Panc1 (cell line): ENCODE data around the gene KCNK10. TPM values are rescaled to one million over a fixed set of nuclear protein-coding genes. Genes with fewer than 3 reads are reported as not detected.

ENCODE experiments used
- ATAC-seq: fragments of 200-7000 bp; cut with Tn5 transposase; 2 replicates; pipeline ENCODE4 v1.9.1; 2020; ENCODE audit warnings: mild to moderate bottlenecking, moderate library complexity
- BruUV-seq: library from RNA; stranded (reverse); fragments of 400-500 nt; replicated peaks from 2 replicates; lab custom pipeline; 2021; lab: Mats Ljungman, UMichigan
- CTCF ChIA-PET: fragments of 300-600 bp; sonication (Branson Sonifier 250); formaldehyde crosslinking; loops from one replicate; lab custom pipeline; 2022; ENCODE audit warnings: antibody characterized with exemption; lab: Charles Lee
- POLR2A ChIA-PET: fragments of 300-600 bp; sonication (Branson Sonifier 250); formaldehyde crosslinking; loops from one replicate; lab custom pipeline; 2022; ENCODE audit warnings: antibody characterized with exemption; lab: Charles Lee
- DNase-seq: peaks from one replicate; pipeline ENCODE4 v3.0.0-alpha.2; 2010; ENCODE audit warnings: low read depth, low spot score
- H3K27ac ChIP-seq: 2 replicates; pipeline ENCODE4 v1.5.1; 2011; ENCODE audit warnings: mild to moderate bottlenecking, low read length, inconsistent platforms
- H3K27me3 ChIP-seq: fragments of 200-500 bp; sonication (Bioruptor generic); 2 replicates; pipeline ENCODE4 v1.6.0; 2014; ENCODE audit warnings: low read length, inconsistent platforms; ENCODE audit not compliant: control insufficient read depth, insufficient read depth
- H3K36me3 ChIP-seq: fragments of 200-500 bp; sonication (Bioruptor generic); 2 replicates; pipeline ENCODE4 v1.5.1; 2014; ENCODE audit warnings: inconsistent platforms, mild to moderate bottlenecking, low read length, moderate library complexity; ENCODE audit not compliant: control insufficient read depth, insufficient read depth
- H3K4me1 ChIP-seq: 2 replicates; pipeline ENCODE4 v1.5.1; 2011; ENCODE audit warnings: inconsistent platforms, mild to moderate bottlenecking, low read length, moderate library complexity; ENCODE audit not compliant: control insufficient read depth, insufficient read depth
- H3K4me3 ChIP-seq, 2 experiments: 2 replicates each; pipeline ENCODE4 v1.5.1; 2011 to 2012; ENCODE audit warnings: low read depth in 2 of 2, low read length in 2 of 2, mild to moderate bottlenecking in 2 of 2, inconsistent platforms in 1 of 2, moderate library complexity in 1 of 2
- H3K9me3 ChIP-seq: fragments of 200-500 bp; sonication (Bioruptor generic); 2 replicates; pipeline ENCODE4 v1.5.1; 2014; ENCODE audit warnings: low read depth, mild to moderate bottlenecking, inconsistent platforms, low read length, moderate library complexity; ENCODE audit not compliant: control insufficient read depth, insufficient read depth
- CTCF ChIP-seq: fragments of 450-650 bp; IDR thresholded peaks from 2 replicates; pipeline ENCODE4 v1.5.1; 2017; ENCODE audit warnings: mild to moderate bottlenecking
- POLR2AphosphoS5 ChIP-seq: IDR thresholded peaks from 2 replicates; pipeline ENCODE4 v1.6.1; 2012; ENCODE audit warnings: mild to moderate bottlenecking, low read depth, low read length, moderate library complexity
- REST ChIP-seq, 2 experiments: IDR thresholded peaks; 2 replicates each; pipeline ENCODE4 v1.6.1; 2011 to 2012; ENCODE audit warnings: low read depth in 2 of 2, control low read depth in 1 of 2, low read length in 1 of 2, mild to moderate bottlenecking in 1 of 2, moderate library complexity in 1 of 2; ENCODE audit not compliant: insufficient read depth in 1 of 2
- SIN3A ChIP-seq: IDR thresholded peaks from 2 replicates; pipeline ENCODE4 v1.6.1; 2012; ENCODE audit warnings: low read depth, mild to moderate bottlenecking, low read length, moderate library complexity, borderline replicate concordance; ENCODE audit not compliant: insufficient read depth
- TCF7L2 ChIP-seq: IDR thresholded peaks from 2 replicates; pipeline ENCODE4 v1.6.1; 2011; ENCODE audit warnings: mild to moderate bottlenecking, low read depth, low read length, inconsistent platforms
- in situ Hi-C: cut with HindIII; loops from 2 replicates; pipeline ENCODE4 v1.10.0; 2016; ENCODE audit warnings: low sequenced_read_pairs, low pct_unique_long_range_greater_than_20kb
- intact Hi-C: fragments of 100-400 bp; cut with micrococcal nuclease; formaldehyde crosslinking; loops from one replicate; pipeline ENCODE4 v1.10.0; 2022; ENCODE audit not compliant: unreplicated experiment
- total RNA-seq: library from RNA; stranded (reverse); gene quantifications from one replicate; pipeline ENCODE4 v1.2.1, GENCODE V29; 2021; ENCODE audit not compliant: unreplicated experiment

Gene KCNK10
- total RNA-seq, 1 experiment from 2014 or later = 0.28 TPM

GRCh38 chr14:88199882-88200281 lies 123.2 kb downstream of the KCNK10 start:
- Histone ChIP-seq H3K27ac (no peak overlapping the region), H3K4me1 (no peaks in the 10 kb centered on the region), H3K27me3 (no peaks in the 10 kb centered on the region), H3K9me3 (no peaks in the 10 kb centered on the region), H3K36me3 (no peaks in the 10 kb centered on the region), H3K4me3 (no peak overlapping the region)
- in situ Hi-C loops = no loop called here
- intact Hi-C loops = no loop called here
- TF ChIP-seq SIN3A (no peak), REST (IDR thresholded peaks at IDR 0.05; ENCODE audit: insufficient read depth in 1 of 2, low read depth in 2 of 2, low read length in 1 of 2) (no peak), TCF7L2 (no peak), POLR2AphosphoS5 (no peak), CTCF (no peak)
- BruUV-seq = no TSS peak
- ATAC-seq = no peak
- CTCF ChIA-PET = no interaction called here
- POLR2A ChIA-PET = no interaction called here
- DNase-seq = no peak

GRCh38 chr14:88198446-88198845 lies 124.6 kb downstream of the KCNK10 start:
- intact Hi-C loops (no loop called here), in situ Hi-C loops (no loop called here)
- Histone ChIP-seq H3K4me1 (no peaks in the 10 kb centered on the region), H3K27ac (no peak overlapping the region), H3K4me3 (no peak overlapping the region), H3K36me3 (no peaks in the 10 kb centered on the region), H3K27me3 (peaks cover 4% of the 10 kb centered on the region; the same call in 1 of the 2 replicates), H3K9me3 (no peaks in the 10 kb centered on the region)
- no TSS peak for BruUV-seq
- no peak for ATAC-seq
- POLR2A ChIA-PET = no interaction called here
- no peak for TF ChIP-seq TCF7L2
- CTCF ChIA-PET = no interaction called here
- DNase-seq = no peak

GRCh38 chr14:88196925-88197324 lies 126.1 kb downstream of the KCNK10 start:
- peaks cover 6% of the 10 kb centered on the region; the same call in 1 of the 2 replicates for H3K27me3 ChIP-seq
- no peak for TF ChIP-seq CTCF
- TF ChIP-seq TCF7L2 = no peak
- no peak for TF ChIP-seq REST (IDR thresholded peaks at IDR 0.05; ENCODE audit: insufficient read depth in 1 of 2, low read depth in 2 of 2, low read length in 1 of 2)
- TF ChIP-seq SIN3A = no peak
- TF ChIP-seq POLR2AphosphoS5 = no peak
- intact Hi-C loops = no loop called here
- H3K9me3 ChIP-seq = no peaks in the 10 kb centered on the region
- no peak overlapping the region for H3K27ac ChIP-seq
- no peaks in the 10 kb centered on the region for H3K4me1 ChIP-seq
- no peak for DNase-seq
- H3K4me3 ChIP-seq = no peak overlapping the region
- ChIA-PET CTCF (no interaction called here), POLR2A (no interaction called here)
- in situ Hi-C loops = no loop called here
- no peaks in the 10 kb centered on the region for H3K36me3 ChIP-seq
- BruUV-seq = no TSS peak
- no peak for ATAC-seq
